Measurements from ENCODE around the gene TPTE. TPM values are rescaled to one million over a fixed set of nuclear protein-coding genes. Genes with fewer than 3 reads are reported as not detected.
"Not testable (repeated sequence)": the region's sequence is repeated elsewhere in the genome, so short reads cannot be mapped to it uniquely, and the experiment has no call there.

The TPTE gene
- not detected for polyA plus RNA-seq (ENCODE audit: insufficient read depth in 1 of 5, insufficient read length in 5 of 5, low replicate concordance in 1 of 5)
- long read RNA-seq, donor 1 = 0 reads
- long read RNA-seq, donor 2 = 0 reads
- long read RNA-seq, donor 3 = 0 reads
- long read RNA-seq, donor 4 = 0 reads
- long read RNA-seq, donor 5 = 0 reads
- long read RNA-seq, donor 6 = 0 reads
- long read RNA-seq, donor 7 = 0 reads
- long read RNA-seq, donor 8 = 0 reads

DNA sequence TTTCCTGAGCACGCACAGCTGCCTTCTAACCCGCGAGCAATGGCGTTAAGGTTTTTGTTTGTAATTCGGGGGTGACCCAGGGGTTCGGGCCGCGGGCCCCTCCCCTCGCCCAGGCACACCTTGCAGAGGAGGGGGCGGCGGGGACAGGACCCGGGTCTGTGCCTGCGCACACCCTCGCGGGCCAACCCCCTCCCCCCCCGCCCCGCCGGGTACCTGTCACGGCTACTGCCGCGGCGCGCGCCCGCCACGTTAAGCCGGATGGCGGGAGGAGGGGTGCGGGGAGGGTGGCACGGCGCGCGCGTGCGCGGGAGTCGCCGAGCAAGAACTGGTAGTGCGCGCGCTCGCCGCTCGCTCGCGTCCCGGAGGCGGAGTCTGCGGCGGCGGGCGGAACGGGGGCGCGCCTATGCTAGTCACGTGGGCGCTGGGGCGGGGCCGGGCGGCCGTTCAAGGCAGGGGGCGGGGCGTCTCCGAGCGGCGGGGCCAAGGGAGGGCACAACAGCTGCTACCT is at the start of gene TPTE:
Gene TPTE, plus strand, starts transcription at position 493 of the 508 bp plus-strand sequence. CDS start 17,141 bp downstream, outside the sequence.
- no peak for DNase-seq

DNA sequence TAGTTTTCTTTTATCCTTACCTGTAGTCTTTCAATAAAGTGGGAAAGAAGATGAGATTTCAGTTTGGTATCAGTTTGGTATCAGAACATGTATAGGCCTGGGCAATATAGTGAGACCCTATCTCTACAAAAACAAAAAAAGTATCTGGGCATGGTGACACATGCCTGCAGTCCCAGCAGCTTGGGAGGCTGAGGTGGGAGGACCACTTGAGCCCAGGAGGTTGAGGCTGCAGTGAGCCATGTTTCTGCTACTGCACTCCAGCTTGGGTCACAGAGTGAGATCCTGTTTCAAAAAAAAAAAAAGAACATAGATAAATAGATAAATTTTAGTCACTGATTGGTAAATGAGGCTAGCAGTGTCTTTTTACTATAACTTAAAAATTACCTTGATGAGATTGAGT is 49.4 kb upstream of the TPTE start:
- not testable (repeated sequence) for DNase-seq

DNA sequence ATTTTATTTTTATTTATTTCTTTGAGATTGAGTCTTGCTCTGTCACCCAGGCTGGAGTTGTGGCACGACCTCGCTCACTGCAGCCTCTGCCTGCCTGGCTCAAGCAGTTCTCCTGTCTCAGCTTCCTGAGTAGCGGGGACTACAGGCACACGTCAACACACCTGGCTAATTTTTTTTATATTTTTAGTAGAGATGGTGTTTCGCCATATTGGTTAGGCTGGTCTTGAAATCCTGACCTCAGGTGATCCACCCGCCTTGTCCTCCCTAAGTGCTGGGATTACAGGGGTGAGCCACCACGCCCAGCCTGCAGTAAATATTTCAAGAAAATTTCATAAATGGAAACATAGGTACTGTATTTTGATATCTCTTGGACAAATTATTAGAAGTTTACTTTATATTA is 43.6 kb upstream of the TPTE start:
- not testable (repeated sequence) for DNase-seq

DNA sequence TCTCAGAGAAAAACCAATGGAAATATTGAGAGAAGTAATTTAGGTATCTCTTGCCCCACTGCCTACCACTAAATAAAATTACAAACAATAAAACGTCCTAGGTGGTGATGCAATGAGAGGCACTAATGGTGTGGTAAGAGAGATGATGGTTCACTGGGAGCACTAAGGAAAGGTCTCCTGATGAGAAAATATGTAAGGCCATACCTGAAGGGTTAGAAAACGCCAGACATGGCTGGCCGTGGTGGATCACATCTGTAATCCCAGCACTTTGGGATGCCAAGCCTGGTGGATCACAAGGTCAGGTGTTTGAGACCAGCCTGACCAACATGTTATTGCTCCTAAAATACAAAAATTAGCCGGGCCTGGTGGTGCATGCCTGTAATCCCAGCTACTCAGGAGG is 41.5 kb upstream of the TPTE start:
- not testable (repeated sequence) for DNase-seq

DNA sequence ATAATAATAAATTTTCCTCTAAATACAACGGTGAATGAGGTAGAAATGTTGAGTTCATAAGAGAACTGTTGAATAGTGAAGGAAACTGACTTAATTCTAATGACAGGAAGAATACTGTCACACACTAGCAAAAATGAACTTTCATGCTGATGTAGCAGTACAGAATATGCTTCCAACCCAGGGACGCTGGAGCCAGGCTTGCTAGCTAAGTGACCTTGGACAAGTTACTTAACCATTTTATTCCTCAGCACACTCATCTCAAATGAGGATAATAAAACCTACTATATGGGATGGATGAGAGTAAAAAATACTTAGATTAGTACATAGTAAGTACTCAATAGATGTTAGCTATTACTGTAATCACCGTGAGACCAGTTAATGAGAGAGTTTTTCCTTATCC is 36.5 kb upstream of the TPTE start:
- DNase-seq = not testable (repeated sequence)

- DNase-seq = not testable (repeated sequence)
Measured at GRCh38 chr21:10490453-10490852, 30.9 kb upstream of the TPTE start.

DNA sequence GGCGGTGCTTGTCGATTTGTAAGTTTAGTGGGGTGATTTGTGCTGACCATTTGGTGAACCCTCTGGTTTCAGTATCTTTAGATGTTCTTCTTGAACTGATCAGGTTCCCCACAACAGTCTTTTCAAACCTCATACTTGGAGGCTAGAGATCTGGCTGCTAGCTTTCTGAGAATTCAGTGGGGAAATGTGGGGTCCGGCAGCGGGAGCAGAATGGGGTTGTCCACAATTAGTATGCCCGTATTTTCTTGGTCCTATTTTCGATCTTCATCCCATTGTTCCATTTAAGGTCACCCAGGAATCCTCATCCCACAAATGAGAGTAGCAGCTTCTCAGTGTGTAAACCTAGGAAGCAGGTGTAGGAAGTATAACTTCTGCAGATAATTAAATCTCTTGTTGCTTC is 10.3 kb upstream of the TPTE start:
- no peak for DNase-seq

DNA sequence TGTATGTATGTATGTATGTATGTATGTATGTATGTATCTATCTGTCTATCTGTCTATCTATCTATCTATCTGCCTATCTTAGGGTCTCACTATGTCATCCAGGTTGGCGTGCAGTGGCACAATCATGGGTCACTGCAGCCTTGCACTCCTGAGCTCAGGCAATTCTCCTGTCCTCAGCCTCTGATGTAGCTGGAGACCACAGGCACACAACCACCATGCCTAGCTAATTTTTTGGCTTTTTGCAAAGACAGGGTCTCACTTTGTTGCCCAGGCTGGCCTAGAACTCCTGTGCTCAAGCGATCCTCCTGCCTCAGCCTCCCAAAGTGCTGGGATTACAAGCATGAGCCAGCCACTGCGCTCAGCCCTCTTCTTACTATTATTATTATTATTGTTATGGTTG is 4.5 kb upstream of the TPTE start:
- not testable (repeated sequence) for DNase-seq

DNA sequence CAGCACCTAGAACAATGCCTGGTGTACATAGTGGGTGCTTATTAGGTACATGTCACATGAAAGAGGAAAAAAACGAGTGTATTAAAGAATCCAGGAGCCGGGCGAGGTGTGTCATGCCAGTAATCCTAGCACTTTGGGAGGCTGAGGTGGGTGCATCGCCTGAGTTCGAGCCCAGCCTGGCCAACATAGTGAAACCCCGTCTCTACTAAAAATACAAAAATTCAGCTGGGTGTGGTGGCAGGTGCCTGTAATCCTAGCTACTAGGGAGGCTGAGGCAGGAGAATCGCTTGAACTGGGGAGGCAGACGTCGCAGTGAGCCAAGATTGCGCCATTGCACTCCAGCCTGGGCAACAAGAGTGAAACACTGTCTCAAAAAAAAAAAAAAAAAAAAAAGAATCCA is 3.5 kb upstream of the TPTE start:
- not testable (repeated sequence) for DNase-seq

DNA sequence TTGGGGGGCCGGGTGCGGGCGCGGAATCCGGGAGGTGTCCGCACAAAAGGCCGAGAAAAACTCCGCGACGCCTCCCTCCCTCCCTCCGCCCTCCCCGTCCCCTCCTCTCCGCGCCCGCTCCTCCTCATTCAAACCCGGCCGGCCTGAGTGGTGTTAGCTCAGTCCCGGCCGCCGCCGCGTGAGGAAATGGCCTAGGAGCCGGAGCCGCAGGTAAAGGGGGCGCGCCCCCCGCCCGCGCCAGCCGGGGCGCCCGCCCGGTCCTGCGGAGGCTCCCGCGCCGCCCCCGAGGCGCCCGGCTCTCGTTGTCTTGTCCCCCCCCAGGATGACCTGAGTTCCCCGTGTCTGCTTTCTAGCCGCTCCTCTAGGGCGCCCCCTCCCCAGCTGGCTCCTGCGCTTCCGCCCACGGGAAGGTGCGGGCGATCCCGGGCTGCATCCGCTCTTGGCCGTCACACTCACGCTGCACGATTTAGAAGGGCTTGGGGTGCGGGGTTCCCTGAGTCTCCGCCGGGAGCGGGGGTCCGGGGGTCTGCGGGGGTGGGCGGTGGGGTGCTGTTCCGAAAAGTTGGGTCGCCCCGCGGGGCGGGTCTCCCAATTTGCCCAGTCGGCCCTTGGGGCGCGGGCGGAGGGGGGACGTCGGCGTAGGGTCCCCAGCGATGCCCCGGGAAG is 585 bp downstream of the TPTE start:
- DNase-seq = not testable (repeated sequence)

DNA sequence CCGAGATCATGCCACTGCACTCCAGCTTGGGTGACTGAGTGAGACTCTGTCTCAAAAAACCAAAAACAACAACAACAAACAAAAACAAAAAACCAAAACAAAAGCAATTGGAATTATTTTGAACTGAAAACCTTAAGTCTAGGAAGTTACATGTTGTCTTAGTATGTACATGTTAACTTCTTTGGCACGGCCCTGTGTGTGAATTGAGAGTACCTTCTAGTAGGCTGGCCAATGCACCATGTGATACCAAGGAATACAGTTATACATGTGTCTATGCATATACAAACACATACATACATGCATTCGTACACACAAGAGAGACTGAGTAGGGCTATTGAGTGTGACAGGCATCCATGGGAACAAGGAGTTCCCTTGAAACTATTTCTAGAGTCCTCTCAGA is 18.6 kb downstream of the TPTE start:
- no peak for DNase-seq

DNA sequence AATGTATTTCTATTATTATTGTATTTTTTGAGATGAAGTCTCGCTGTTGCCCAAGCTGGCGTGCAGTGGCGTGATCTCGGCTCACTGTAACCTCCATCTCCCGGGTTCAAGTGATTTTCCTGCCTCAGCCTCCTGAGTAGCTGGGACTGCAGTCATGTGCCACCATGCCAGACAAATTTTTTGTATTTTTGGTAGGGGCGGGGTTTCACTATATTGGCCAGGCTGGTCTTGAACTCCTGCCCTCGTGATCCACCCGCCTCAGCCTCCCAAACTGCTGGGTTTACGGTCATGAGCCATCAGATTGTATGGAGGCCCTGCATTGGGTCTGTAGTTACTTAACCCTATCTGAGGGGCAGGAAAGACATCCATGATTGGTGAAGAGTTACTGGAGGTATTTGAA is 23.0 kb downstream of the TPTE start:
- not testable (repeated sequence) for DNase-seq

GRCh38 chr21:10547868-10548267 is 26.5 kb downstream of the TPTE start:
- DNase-seq = not testable (repeated sequence)

- DNase-seq = not testable (repeated sequence)
Measured at GRCh38 chr21:10548331-10548954, 27.1 kb downstream of the TPTE start.

DNA sequence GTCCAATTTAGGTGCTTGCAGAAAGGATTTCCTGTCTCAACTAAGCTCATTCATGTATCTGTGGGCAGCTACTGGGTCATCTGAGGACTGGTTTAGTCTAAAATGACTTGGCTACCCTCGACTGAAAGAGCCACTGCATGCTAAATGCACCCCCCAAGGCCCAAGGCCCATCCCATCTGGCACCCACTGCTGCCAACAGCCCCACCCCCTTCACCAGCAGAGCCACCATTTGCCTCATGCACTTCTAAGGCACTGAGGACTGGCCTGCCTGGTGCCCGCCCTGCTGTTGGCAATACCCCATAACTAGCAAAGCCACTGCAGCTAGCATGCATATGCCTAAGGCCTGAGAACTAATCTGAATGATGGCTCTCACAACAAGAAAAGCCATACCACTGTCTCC is 49.4 kb downstream of the TPTE start:
- DNase-seq = not testable (repeated sequence)

DNA sequence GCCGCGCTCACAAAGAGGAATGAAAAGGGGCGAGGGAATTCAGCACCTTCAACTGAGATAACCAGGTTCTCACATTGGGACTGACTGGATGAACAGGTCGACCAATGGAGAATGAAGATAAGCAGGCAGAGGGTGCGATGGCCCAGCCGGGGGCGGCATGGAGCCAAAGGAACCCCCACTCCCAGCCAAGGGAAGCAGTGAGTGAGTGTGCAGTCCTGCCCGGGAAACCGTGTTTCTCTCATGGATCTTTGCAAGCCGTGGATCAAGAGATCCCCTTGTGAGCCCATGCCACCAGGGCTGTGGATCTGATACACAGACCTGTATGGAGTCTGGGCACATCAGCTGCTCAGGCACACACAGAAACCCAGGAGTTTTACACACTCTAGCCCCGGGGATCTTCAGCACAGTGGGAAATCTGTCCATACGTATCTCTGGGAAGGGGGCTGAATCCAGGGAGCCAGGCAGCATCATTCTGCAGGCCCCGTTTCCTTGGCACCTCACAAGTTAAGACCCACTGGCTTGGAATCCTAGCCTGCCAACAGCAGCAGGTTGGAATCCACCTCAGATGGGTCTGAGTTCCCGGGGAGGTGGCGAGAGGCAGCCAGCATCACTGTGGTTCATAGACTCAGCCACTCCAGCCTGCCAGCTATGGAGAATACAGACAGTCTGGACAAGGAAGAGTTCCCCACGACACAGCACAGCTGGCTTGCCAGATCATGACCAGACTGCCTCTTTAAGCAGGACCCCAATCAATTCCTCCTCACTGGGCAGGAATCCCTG is 53.3 kb downstream of the TPTE start:
- DNase-seq = not testable (repeated sequence)

DNA sequence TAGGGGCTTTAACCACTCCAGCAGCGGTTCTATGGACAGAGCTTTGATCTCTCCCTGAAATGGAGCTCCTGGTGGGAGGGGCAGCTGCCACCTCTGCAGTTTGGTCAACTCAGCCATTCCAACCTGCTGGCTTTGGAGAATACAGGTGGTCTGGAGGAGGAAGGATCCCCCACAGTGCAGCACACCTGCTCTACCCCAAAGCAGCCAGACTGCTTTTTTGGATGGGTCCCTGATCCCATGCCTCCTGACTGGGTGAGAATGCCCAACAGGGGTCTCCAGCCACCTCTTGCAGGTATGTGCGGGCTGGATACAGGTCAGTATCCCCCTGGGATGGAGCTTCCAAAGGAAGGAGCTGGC is 53.9 kb downstream of the TPTE start:
- no peak for DNase-seq

- not testable (repeated sequence) for DNase-seq
Measured at GRCh38 chr21:10578910-10579309, 57.5 kb downstream of the TPTE start.

DNA sequence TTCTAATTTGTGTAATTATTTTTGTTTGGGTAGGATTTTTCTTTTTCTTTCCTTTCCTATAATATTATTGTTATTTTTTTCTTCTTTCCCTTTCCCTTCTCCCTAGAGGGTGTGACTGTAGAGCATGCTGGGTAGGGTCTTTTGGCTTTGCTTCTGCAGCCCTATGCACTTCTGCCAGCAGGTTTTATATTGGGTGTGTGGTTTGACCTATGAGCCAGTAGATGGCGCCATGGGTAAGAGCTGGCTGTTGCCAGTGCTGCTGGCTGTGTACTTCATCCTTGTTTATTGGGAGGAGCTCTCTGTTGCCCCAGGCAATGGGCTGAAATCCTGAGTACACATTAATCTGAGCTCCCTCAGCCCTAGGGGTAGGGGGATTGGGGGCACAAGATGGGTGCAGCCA is 67.7 kb downstream of the TPTE start:
- DNase-seq = not testable (repeated sequence)

- DNase-seq = not testable (repeated sequence)
Measured at GRCh38 chr21:10607074-10607473, 85.7 kb downstream of the TPTE start.

- not testable (repeated sequence) for DNase-seq
Measured at GRCh38 chr21:10614285-10614684, 92.9 kb downstream of the TPTE start.

GRCh38 chr21:10616061-10616460 is 94.7 kb downstream of the TPTE start:
- not testable (repeated sequence) for DNase-seq

Data from right lung (tissue), 10 donors.